Activated T-helper 2 cell treated with anti-CD3 and anti-CD28 coated beads, Interferon-gamma antibody, Interleukin-2, Interleukin-4, amounts not matched to agents 10 μg/mL and 5 μg/mL and 100 μg/mL, durations not matched to agents 14 hours and 24 hours and 36 hours (primary cell): ENCODE measurements around the gene PUS10. TPM values are rescaled to one million over a fixed set of nuclear protein-coding genes. Genes with fewer than 3 reads are reported as not detected.
"Not testable (repeated sequence)": the region's sequence is repeated elsewhere in the genome, so short reads cannot be mapped to it uniquely, and the experiment has no call there.

Source experiments
- DNase-seq: peaks from one replicate; pipeline ENCODE4 v3.0.0; 2021; ENCODE audit warnings: low spot score
- H3K27ac Mint-ChIP-seq: one replicate; pipeline ENCODE4 v1.8.0; 2021; ENCODE audit warnings: mixed read lengths
- H3K27me3 Mint-ChIP-seq: one replicate; pipeline ENCODE4 v1.8.0; 2021; ENCODE audit warnings: low read depth, mixed read lengths
- H3K36me3 Mint-ChIP-seq: one replicate; pipeline ENCODE4 v1.8.0; 2021; ENCODE audit warnings: low read depth, mixed read lengths
- H3K4me1 Mint-ChIP-seq: one replicate; pipeline ENCODE4 v1.8.0; 2021; ENCODE audit warnings: low read depth, mixed read lengths
- H3K4me3 Mint-ChIP-seq: one replicate; pipeline ENCODE4 v1.8.0; 2021; ENCODE audit warnings: low read depth, mild to moderate bottlenecking, moderate library complexity, mixed read lengths
- H3K9me3 Mint-ChIP-seq: one replicate; pipeline ENCODE4 v1.8.0; 2021; ENCODE audit warnings: mixed read lengths
- intact Hi-C: fragments of 100-400 bp; cut with micrococcal nuclease; formaldehyde crosslinking; loops from one replicate; pipeline ENCODE4 v1.15.1; 2023
- total RNA-seq: library from RNA; stranded (reverse); gene quantifications from 2 replicates; pipeline ENCODE4 v1.2.3, GENCODE V29; 2022

The PUS10 gene
- total RNA-seq, 1 donor from 2014 or later = 7.4 TPM

- Mint-ChIP-seq H3K27me3 (no peaks in the 10 kb centered on the region), H3K4me1 (no peaks in the 10 kb centered on the region), H3K27ac (no peak overlapping the region), H3K36me3 (peaks cover 3% of the 10 kb centered on the region), H3K9me3 (no peaks in the 10 kb centered on the region), H3K4me3 (no peak overlapping the region)
- DNase-seq = no peak
- intact Hi-C loops = no loop called here
Measured at GRCh38 chr2:61005736-61006135, 12.3 kb downstream of the PUS10 start.

DNA sequence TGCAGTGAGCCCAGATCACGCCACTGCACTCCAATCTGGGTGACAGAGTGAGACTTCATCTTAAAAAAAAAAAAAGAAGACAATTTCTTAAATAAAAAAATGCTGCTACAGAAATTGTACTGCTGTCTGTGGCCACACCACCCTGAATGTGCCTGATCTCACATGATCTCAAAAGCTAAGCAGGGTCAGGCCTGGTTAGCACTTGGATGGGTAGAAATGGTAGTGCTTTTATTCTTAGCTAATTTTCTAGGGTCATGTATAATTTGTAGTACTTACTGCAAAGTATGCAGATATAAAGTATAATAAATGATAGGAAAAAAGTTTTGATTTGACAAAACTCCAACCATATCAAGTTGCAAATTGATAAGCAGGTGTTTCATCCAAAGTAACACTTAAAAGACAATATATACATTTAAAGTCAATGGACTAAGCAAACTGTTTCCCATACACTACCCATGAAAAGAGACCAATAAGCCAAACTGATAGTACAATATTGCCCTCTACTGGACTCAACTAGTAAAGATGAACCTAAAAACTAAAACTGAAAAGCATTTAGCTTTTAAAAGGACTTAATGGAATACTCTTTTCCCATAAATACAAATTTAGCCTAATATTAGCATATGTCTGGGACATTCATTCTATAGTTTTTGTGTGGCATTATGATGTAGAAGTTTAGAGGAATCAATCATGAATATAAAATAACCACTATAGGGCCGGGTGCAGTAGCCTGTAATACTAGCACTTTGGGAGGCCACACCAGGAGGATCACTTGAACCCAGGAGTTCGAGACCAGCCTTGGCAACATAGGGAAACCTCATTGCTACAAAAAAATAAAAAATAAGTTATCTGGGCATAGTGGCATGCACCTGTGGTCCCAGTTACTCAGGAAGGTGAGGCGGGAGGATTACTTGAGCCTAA lies 19.2 kb downstream of the PUS10 start:
- no peaks in the 10 kb centered on the region for H3K27me3 Mint-ChIP-seq
- H3K4me3 Mint-ChIP-seq = no peak overlapping the region
- H3K36me3 Mint-ChIP-seq = peaks cover 3% of the 10 kb centered on the region
- DNase-seq = no peak
- H3K27ac Mint-ChIP-seq = no peak overlapping the region
- H3K9me3 Mint-ChIP-seq = no peaks in the 10 kb centered on the region
- peaks cover 3% of the 10 kb centered on the region for H3K4me1 Mint-ChIP-seq
- intact Hi-C loops = loop anchor here (1.0 to 2.0 kb wide), 5 partner anchors 68 to 292 kb away; partner anchors contain the start of gene REL

- H3K4me3 Mint-ChIP-seq = no peak overlapping the region
- H3K9me3 Mint-ChIP-seq = peaks cover 29% of the 10 kb centered on the region
- no peak overlapping the region for H3K27ac Mint-ChIP-seq
- no peak for DNase-seq
- no peaks in the 10 kb centered on the region for H3K27me3 Mint-ChIP-seq
- H3K36me3 Mint-ChIP-seq = peaks cover 31% of the 10 kb centered on the region
- peaks cover 13% of the 10 kb centered on the region for H3K4me1 Mint-ChIP-seq
- intact Hi-C loops = no loop called here
Measured at GRCh38 chr2:60994131-60994530, 23.9 kb downstream of the PUS10 start.

GRCh38 chr2:60992985-60993392 lies 25.1 kb downstream of the PUS10 start:
- no peak for DNase-seq
- H3K36me3 Mint-ChIP-seq = peaks cover 31% of the 10 kb centered on the region
- intact Hi-C loops = no loop called here
- H3K27me3 Mint-ChIP-seq = no peaks in the 10 kb centered on the region
- H3K4me1 Mint-ChIP-seq = peaks cover 13% of the 10 kb centered on the region
- H3K27ac Mint-ChIP-seq = no peak overlapping the region
- no peak overlapping the region for H3K4me3 Mint-ChIP-seq
- H3K9me3 Mint-ChIP-seq = peaks cover 29% of the 10 kb centered on the region

GRCh38 chr2:60991644-60992043 lies 26.4 kb downstream of the PUS10 start:
- Mint-ChIP-seq H3K27ac (no peak overlapping the region), H3K36me3 (peaks cover 31% of the 10 kb centered on the region), H3K27me3 (no peaks in the 10 kb centered on the region), H3K9me3 (peaks cover 29% of the 10 kb centered on the region), H3K4me1 (peaks cover 13% of the 10 kb centered on the region), H3K4me3 (no peak overlapping the region)
- intact Hi-C loops = no loop called here
- no peak for DNase-seq

GRCh38 chr2:60989259-60989658 lies 28.8 kb downstream of the PUS10 start:
- Mint-ChIP-seq H3K36me3 (peaks cover 31% of the 10 kb centered on the region), H3K4me3 (no peak overlapping the region), H3K27ac (no peak overlapping the region), H3K27me3 (no peaks in the 10 kb centered on the region), H3K9me3 (peaks cover 29% of the 10 kb centered on the region), H3K4me1 (peaks cover 13% of the 10 kb centered on the region)
- intact Hi-C loops = no loop called here
- DNase-seq = no peak

GRCh38 chr2:60987656-60988055 lies 30.4 kb downstream of the PUS10 start:
- Mint-ChIP-seq H3K9me3 (peaks cover 24% of the 10 kb centered on the region), H3K36me3 (peaks cover 23% of the 10 kb centered on the region)
- DNase-seq, H3K27ac Mint-ChIP-seq, H3K27me3 Mint-ChIP-seq, intact Hi-C loops, H3K4me3 Mint-ChIP-seq, H3K4me1 Mint-ChIP-seq: not testable (repeated sequence)

GRCh38 chr2:60987041-60987440 lies 31.0 kb downstream of the PUS10 start:
- Mint-ChIP-seq H3K4me1 (peaks cover 2% of the 10 kb centered on the region), H3K36me3 (peaks cover 18% of the 10 kb centered on the region), H3K9me3 (peaks cover 19% of the 10 kb centered on the region), H3K27me3 (no peaks in the 10 kb centered on the region), H3K27ac (no peak overlapping the region), H3K4me3 (no peak overlapping the region)
- DNase-seq = no peak
- intact Hi-C loops = no loop called here

DNA sequence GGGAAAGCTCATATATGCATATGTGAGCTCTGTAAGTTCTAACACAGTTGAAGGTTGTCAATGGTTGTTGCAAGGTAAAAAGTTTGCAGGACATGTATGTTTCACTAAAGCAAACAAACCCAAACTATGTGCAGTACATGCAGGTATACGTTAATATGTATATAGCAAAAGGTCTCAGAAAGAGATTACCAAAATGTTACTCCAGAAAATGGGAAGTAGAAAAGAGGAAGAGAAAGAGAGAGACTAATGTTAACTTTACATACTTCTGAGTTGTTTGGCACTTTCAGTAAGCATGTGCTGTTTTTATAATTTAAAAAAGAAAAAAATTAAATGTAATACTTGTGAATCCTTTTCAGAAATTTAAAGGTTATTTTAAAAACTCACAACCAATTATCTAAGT lies 33.3 kb downstream of the PUS10 start:
- no peak for DNase-seq
- peaks cover under 1% of the 10 kb centered on the region for H3K36me3 Mint-ChIP-seq

DNA sequence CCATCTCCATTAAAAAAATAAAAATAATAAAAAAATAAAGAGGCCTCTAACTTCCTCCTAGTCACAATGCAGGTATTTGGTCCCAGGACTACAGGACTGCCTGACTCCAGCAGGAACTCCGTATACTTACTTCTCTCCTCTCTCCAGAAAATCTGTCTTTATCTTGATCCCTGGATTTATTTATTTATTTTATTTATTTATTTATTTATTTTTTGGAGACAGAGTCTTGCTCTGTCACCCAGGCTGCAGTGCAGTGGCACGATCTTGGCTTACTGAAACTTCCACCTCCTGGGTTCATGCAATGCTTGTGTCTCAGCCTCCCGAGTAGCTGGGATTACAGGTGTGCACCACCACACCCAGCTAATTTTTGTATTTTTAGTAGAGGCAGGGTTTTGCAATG lies 36.0 kb downstream of the PUS10 start:
- H3K27ac Mint-ChIP-seq, H3K4me3 Mint-ChIP-seq, intact Hi-C loops, DNase-seq, H3K9me3 Mint-ChIP-seq, H3K36me3 Mint-ChIP-seq, H3K27me3 Mint-ChIP-seq: not testable (repeated sequence)
- H3K4me1 Mint-ChIP-seq = peaks cover 19% of the 10 kb centered on the region

More for the DNA sequence above, 33.3 kb downstream of the PUS10 start:
- H3K4me3 Mint-ChIP-seq = no peak overlapping the region
- H3K27me3 Mint-ChIP-seq = no peaks in the 10 kb centered on the region
- no peak overlapping the region for H3K27ac Mint-ChIP-seq
- peaks cover 9% of the 10 kb centered on the region for H3K4me1 Mint-ChIP-seq
- intact Hi-C loops = no loop called here
- H3K9me3 Mint-ChIP-seq = no peaks in the 10 kb centered on the region

DNA sequence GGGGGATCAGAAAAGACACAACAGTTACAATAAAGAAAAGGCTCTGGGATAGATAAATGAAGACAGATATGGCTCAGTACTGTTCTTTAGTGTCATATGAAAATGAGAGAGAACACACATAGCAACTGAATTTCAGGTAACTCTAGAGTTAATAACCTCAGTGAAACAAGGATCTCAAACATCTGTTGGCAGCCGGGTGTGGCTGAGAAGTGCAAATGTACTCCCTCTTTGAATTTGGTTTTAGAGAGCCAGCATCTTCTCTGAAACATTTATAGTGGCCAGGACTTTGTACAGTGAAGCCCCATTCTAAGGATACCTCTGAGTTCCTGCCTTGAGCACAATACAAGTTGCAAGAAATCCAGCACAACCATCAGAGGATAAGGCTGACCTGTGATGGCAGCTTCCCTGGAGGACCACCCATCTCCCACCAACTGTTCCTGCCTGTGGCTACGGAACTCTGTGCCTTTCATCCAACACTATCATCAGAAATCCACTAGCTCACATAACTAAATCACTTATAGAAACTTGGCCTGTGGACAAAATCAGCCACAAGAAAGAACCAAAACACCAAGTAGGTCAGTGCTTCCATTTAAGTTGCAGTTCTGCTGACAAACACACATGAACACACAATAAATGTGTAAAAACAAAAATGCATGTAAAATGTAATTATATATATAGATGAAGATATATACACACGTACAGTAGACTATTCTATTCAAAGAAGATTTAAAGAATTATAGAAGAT lies 37.8 kb downstream of the PUS10 start:
- Mint-ChIP-seq H3K4me1 (peaks cover 28% of the 10 kb centered on the region), H3K27ac (no peak overlapping the region), H3K4me3 (no peak overlapping the region), H3K27me3 (no peaks in the 10 kb centered on the region), H3K36me3 (no peaks in the 10 kb centered on the region), H3K9me3 (no peaks in the 10 kb centered on the region)
- intact Hi-C loops = no loop called here
- DNase-seq = no peak

GRCh38 chr2:60979231-60979630 lies 38.8 kb downstream of the PUS10 start:
- Mint-ChIP-seq H3K36me3 (no peaks in the 10 kb centered on the region), H3K27ac (no peak overlapping the region), H3K27me3 (no peaks in the 10 kb centered on the region), H3K4me3 (no peak overlapping the region), H3K9me3 (no peaks in the 10 kb centered on the region), H3K4me1 (peaks cover 28% of the 10 kb centered on the region)
- intact Hi-C loops = loop anchor here (5.0 kb wide), 1 partner anchor 82 kb away; no protein-coding TSS in a partner anchor
- no peak for DNase-seq

GRCh38 chr2:60977562-60977895 lies 40.5 kb downstream of the PUS10 start:
- peak overlapping the region; percentile 23 for H3K27ac Mint-ChIP-seq
- no peaks in the 10 kb centered on the region for H3K36me3 Mint-ChIP-seq
- H3K9me3 Mint-ChIP-seq = no peaks in the 10 kb centered on the region
- DNase-seq = no peak
- H3K4me1 Mint-ChIP-seq = peaks cover 28% of the 10 kb centered on the region
- intact Hi-C loops = loop anchor here (1.0 to 5.0 kb wide), 3 partner anchors 80 to 159 kb away; no protein-coding TSS in a partner anchor
- H3K27me3 Mint-ChIP-seq = no peaks in the 10 kb centered on the region
- H3K4me3 Mint-ChIP-seq = no peak overlapping the region
